Liver (tissue), 9 donors: ENCODE results near the gene ANKMY1. TPM values are rescaled to one million over a fixed set of nuclear protein-coding genes. Genes with fewer than 3 reads are reported as not detected.

ENCODE experiments used
- DNase-seq: peaks from one replicate; pipeline ENCODE4 v3.0.0-alpha.2; 2017; ENCODE audit warnings: low spot score
- H3K27ac ChIP-seq, 2 donors: one replicate each; pipeline ENCODE4 v1.7.0; 2013; ENCODE audit warnings: inconsistent platforms in 2 of 2, low read length in 2 of 2, control low read depth in 1 of 2, low read depth in 1 of 2, mild to moderate bottlenecking in 1 of 2
- H3K27me3 ChIP-seq, 4 donors: one replicate each; pipeline versions ENCODE4 v1.6.1 to v1.7.0; 2013; ENCODE audit warnings: low read length in 3 of 4, inconsistent platforms in 1 of 4, mild to moderate bottlenecking in 1 of 4, moderate library complexity in 1 of 4; ENCODE audit not compliant: control insufficient read depth in 4 of 4, insufficient read depth in 4 of 4
- H3K36me3 ChIP-seq, 4 donors: one replicate each; pipeline versions ENCODE4 v1.6.1 to v1.7.0; 2013; ENCODE audit warnings: low read length in 3 of 4, mild to moderate bottlenecking in 3 of 4, low read depth in 1 of 4, moderate library complexity in 1 of 4; ENCODE audit not compliant: control insufficient read depth in 4 of 4, insufficient read depth in 3 of 4
- H3K4me1 ChIP-seq, 4 donors: one replicate each; pipeline versions ENCODE4 v1.6.1 to v1.7.0; 2013; ENCODE audit warnings: low read length in 3 of 4, mild to moderate bottlenecking in 3 of 4, moderate library complexity in 1 of 4; ENCODE audit not compliant: control insufficient read depth in 4 of 4, insufficient read depth in 4 of 4
- H3K4me3 ChIP-seq, 3 donors: one replicate each; pipeline versions ENCODE4 v1.6.1 to v1.7.0; 2013; ENCODE audit warnings: low read length in 3 of 3, control low read depth in 1 of 3, low read depth in 1 of 3, mild to moderate bottlenecking in 1 of 3
- H3K9ac ChIP-seq, 2 donors: one replicate each; pipeline ENCODE4 v1.7.0; 2013; ENCODE audit warnings: low read length in 2 of 2, mild to moderate bottlenecking in 2 of 2, moderate library complexity in 2 of 2, control low read depth in 1 of 2, low read depth in 1 of 2
- H3K9me3 ChIP-seq, 4 donors: one replicate each; pipeline versions ENCODE4 v1.6.1 to v1.7.0; 2013; ENCODE audit warnings: low read length in 3 of 4; ENCODE audit not compliant: control insufficient read depth in 4 of 4
- EGR1 ChIP-seq, 2 donors: IDR thresholded peaks; 2 replicates each; pipeline ENCODE4 v1.6.1; 2016 to 2018; ENCODE audit warnings: antibody characterized with exemption in 2 of 2, low read depth in 2 of 2
- FOXA1 ChIP-seq: IDR thresholded peaks from 2 replicates; pipeline ENCODE4 v1.6.1; 2016; ENCODE audit warnings: antibody characterized with exemption
- FOXA2 ChIP-seq: IDR thresholded peaks from 2 replicates; pipeline ENCODE4 v1.6.1; 2016; ENCODE audit warnings: antibody characterized with exemption
- GABPA ChIP-seq, 2 donors: IDR thresholded peaks in 1 of 2; conservative IDR thresholded peaks in 1 of 2; 2 replicates each; pipeline ENCODE4 v1.6.1; 2016; ENCODE audit warnings: antibody characterized with exemption in 2 of 2, mild to moderate bottlenecking in 1 of 2, moderate library complexity in 1 of 2
- HNF4A ChIP-seq, 2 donors: conservative IDR thresholded peaks; 2 replicates each; pipeline ENCODE4 v1.6.1; 2016; ENCODE audit warnings: antibody characterized with exemption in 2 of 2, mild to moderate bottlenecking in 2 of 2
- HNF4G ChIP-seq: IDR thresholded peaks from 2 replicates; pipeline ENCODE4 v1.6.1; 2016; ENCODE audit warnings: antibody characterized with exemption
- JUND ChIP-seq, 2 donors: IDR thresholded peaks; 2 replicates each; pipeline ENCODE4 v1.6.1; 2016; ENCODE audit warnings: antibody characterized with exemption in 2 of 2
- NR2F2 ChIP-seq: IDR thresholded peaks from 2 replicates; pipeline ENCODE4 v1.6.1; 2016; ENCODE audit warnings: antibody characterized with exemption
- RAD21 ChIP-seq, 2 donors: IDR thresholded peaks; 2 replicates each; pipeline ENCODE4 v1.6.1; 2016; ENCODE audit warnings: antibody characterized with exemption in 2 of 2, mild to moderate bottlenecking in 2 of 2
- RXRA ChIP-seq, 2 donors: IDR thresholded peaks; 2 replicates each; pipeline ENCODE4 v1.6.1; 2017 to 2018; ENCODE audit warnings: antibody characterized with exemption in 2 of 2, mild to moderate bottlenecking in 1 of 2
- SP1 ChIP-seq: IDR thresholded peaks from 2 replicates; pipeline ENCODE4 v1.6.1; 2018; ENCODE audit warnings: antibody characterized with exemption, mild to moderate bottlenecking
- TAF1 ChIP-seq: conservative IDR thresholded peaks from 2 replicates; pipeline ENCODE4 v1.6.1; 2016; ENCODE audit warnings: antibody characterized with exemption, mild to moderate bottlenecking
- YY1 ChIP-seq: IDR thresholded peaks from 2 replicates; pipeline ENCODE4 v1.6.1; 2016; ENCODE audit warnings: antibody characterized with exemption, mild to moderate bottlenecking
- ZBTB33 ChIP-seq: IDR thresholded peaks from 2 replicates; pipeline ENCODE4 v1.6.1; 2016; ENCODE audit warnings: antibody characterized with exemption
- whole genome bisulfite sequencing: extraction: QIAGEN DNeasy Blood & Tissue Kit; methylation state at CpG from one replicate; pipeline ENCODE4 v1.1.7; 2013; 5-methylcytosine and 5-hydroxymethylcytosine counted together
- polyA plus RNA-seq, 2 donors: library from polyadenylated mRNA; stranded (reverse) in 1 of 2; unstranded in 1 of 2; fragments of 200-250 nt in 1 of 2; fragments of >200 nt in 1 of 2; fragmentation: Nextera tagmentation in 1 of 2; extraction: Ambion mirVana in 1 of 2; gene quantifications; one replicate each; pipeline versions ENCODE4 v1.2.1 to v1.2.3, GENCODE V29; 2013 to 2015
- total RNA-seq, 2 donors: library from RNA; depleted of rRNA; stranded (reverse); fragments of >200 nt; gene quantifications; one replicate each; pipeline ENCODE4 v1.2.3, GENCODE V29; 2014
- TF ChIP-seq, protein P1 (sequence below): IDR thresholded peaks from 2 replicates; pipeline ENCODE4 v1.6.1; 2016; ENCODE audit warnings: antibody characterized with exemption
- TF ChIP-seq, protein P2 (sequence below): fragments of 150-350 bp; IDR thresholded peaks from 2 replicates; pipeline ENCODE4 v1.5.1; 2017; ENCODE audit warnings: improper control_type of control experiment, low read depth, low read length; ENCODE audit not compliant: missing input control
- TF ChIP-seq, protein P3 (sequence below): IDR thresholded peaks from 2 replicates; pipeline ENCODE4 v1.6.1; 2016; ENCODE audit warnings: antibody characterized with exemption
- TF ChIP-seq, protein P4 (sequence below): IDR thresholded peaks from 2 replicates; pipeline ENCODE4 v1.6.1; 2016; ENCODE audit warnings: antibody characterized with exemption, mild to moderate bottlenecking
- donor health status: healthy.
- donor health status: healthy.
- donor health status: healthy.
- donor health status: healthy.
- donor health status: healthy.

Gene ANKMY1
- total and polyA plus RNA-seq, 4 donors = 2.5 to 12.8 (median 4.2) TPM

- H3K4me3 ChIP-seq = no peak overlapping the region
- DNase-seq = no peak
- H3K27ac ChIP-seq = no peak overlapping the region
- H3K36me3 ChIP-seq = no peaks in the 10 kb centered on the region
- H3K4me1 ChIP-seq = peaks cover under 1 to 15% (median 9%) of the 10 kb centered on the region in 4 donors
- no peaks in the 10 kb centered on the region for H3K27me3 ChIP-seq
- no peak overlapping the region for H3K9ac ChIP-seq
- WGBS = 85% methylated on average over 12 of the region's 12 CpGs
- TF ChIP-seq NR2F2 = no peak
- TF ChIP-seq, protein P1, sequence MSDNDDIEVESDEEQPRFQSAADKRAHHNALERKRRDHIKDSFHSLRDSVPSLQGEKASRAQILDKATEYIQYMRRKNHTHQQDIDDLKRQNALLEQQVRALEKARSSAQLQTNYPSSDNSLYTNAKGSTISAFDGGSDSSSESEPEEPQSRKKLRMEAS = no peak
- TF ChIP-seq JUND (IDR thresholded peaks at IDR 0.05) = no peak
- no peak for TF ChIP-seq RAD21 (IDR thresholded peaks at IDR 0.05)
- TF ChIP-seq HNF4A (conservative IDR thresholded peaks at IDR 0.05) = no peak
- TF ChIP-seq FOXA2 = no peak
- TF ChIP-seq FOXA1 = no peak
- TF ChIP-seq TAF1 = no peak
- no peak for TF ChIP-seq ZBTB33
- no peak for TF ChIP-seq YY1
- no peak for TF ChIP-seq RXRA (IDR thresholded peaks at IDR 0.05)
- TF ChIP-seq, protein P2, sequence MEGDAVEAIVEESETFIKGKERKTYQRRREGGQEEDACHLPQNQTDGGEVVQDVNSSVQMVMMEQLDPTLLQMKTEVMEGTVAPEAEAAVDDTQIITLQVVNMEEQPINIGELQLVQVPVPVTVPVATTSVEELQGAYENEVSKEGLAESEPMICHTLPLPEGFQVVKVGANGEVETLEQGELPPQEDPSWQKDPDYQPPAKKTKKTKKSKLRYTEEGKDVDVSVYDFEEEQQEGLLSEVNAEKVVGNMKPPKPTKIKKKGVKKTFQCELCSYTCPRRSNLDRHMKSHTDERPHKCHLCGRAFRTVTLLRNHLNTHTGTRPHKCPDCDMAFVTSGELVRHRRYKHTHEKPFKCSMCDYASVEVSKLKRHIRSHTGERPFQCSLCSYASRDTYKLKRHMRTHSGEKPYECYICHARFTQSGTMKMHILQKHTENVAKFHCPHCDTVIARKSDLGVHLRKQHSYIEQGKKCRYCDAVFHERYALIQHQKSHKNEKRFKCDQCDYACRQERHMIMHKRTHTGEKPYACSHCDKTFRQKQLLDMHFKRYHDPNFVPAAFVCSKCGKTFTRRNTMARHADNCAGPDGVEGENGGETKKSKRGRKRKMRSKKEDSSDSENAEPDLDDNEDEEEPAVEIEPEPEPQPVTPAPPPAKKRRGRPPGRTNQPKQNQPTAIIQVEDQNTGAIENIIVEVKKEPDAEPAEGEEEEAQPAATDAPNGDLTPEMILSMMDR = no peak
- TF ChIP-seq EGR1 (IDR thresholded peaks at IDR 0.05; ENCODE audit: low read depth in 2 of 2) = no peak
- TF ChIP-seq, protein P3, sequence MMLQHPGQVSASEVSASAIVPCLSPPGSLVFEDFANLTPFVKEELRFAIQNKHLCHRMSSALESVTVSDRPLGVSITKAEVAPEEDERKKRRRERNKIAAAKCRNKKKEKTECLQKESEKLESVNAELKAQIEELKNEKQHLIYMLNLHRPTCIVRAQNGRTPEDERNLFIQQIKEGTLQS = no peak
- TF ChIP-seq, protein P4, sequence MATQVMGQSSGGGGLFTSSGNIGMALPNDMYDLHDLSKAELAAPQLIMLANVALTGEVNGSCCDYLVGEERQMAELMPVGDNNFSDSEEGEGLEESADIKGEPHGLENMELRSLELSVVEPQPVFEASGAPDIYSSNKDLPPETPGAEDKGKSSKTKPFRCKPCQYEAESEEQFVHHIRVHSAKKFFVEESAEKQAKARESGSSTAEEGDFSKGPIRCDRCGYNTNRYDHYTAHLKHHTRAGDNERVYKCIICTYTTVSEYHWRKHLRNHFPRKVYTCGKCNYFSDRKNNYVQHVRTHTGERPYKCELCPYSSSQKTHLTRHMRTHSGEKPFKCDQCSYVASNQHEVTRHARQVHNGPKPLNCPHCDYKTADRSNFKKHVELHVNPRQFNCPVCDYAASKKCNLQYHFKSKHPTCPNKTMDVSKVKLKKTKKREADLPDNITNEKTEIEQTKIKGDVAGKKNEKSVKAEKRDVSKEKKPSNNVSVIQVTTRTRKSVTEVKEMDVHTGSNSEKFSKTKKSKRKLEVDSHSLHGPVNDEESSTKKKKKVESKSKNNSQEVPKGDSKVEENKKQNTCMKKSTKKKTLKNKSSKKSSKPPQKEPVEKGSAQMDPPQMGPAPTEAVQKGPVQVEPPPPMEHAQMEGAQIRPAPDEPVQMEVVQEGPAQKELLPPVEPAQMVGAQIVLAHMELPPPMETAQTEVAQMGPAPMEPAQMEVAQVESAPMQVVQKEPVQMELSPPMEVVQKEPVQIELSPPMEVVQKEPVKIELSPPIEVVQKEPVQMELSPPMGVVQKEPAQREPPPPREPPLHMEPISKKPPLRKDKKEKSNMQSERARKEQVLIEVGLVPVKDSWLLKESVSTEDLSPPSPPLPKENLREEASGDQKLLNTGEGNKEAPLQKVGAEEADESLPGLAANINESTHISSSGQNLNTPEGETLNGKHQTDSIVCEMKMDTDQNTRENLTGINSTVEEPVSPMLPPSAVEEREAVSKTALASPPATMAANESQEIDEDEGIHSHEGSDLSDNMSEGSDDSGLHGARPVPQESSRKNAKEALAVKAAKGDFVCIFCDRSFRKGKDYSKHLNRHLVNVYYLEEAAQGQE = no peak
- TF ChIP-seq HNF4G = no peak
- no peak for TF ChIP-seq SP1
- TF ChIP-seq GABPA (IDR thresholded peaks at IDR 0.05 in 1 of 2, conservative IDR thresholded peaks at IDR 0.05 in 1 of 2) = no peak
- H3K9me3 ChIP-seq = no peaks in the 10 kb centered on the region
Observed at GRCh38 chr2:240431661-240432424, 125.9 kb downstream of the ANKMY1 start.
